ENCODE data around the gene UBAP2. TPM values are rescaled to one million over a fixed set of nuclear protein-coding genes. Genes with fewer than 3 reads are reported as not detected.

UBAP2 gene
- total RNA-seq, 1 donor from 2014 or later = 51.6 TPM

DNA sequence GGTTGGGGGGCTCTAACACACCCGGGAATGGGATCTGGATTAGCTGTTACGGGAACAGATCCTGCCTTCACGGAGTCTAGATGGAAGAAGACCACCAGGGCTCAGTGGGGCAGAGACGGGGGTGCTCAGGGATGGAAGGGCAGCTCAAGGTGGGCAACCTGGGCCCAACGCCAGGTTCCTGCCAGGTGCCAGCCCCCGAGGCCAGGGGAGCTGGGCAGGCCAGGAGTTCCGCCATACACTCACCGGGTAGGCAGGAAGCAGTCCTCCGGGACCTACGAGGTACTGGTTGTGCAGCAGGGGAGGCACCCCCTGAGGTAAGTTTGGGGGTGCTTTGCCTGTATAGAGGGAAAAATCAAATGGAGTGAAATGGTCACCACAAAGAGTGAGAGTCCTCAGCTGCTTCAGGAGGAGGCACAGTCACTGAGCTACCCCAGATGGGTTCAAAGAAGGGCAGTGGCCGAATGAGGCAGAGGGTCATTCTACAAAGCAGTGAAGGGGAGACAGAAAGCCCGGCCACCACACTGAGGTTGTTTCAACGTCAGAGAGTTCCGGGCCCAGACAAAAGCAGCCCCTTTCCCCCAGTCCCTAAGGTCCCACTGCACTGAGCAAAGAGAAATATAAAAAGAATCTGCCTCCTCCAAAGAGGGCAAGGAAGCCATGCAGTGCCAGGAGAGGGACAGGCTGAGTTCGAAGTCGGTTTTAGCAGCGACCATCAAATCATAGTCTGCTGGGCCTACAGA lies 121.8 kb downstream of the UBAP2 start:
- intact Hi-C loops (cut with micrococcal nuclease) = loop anchor here (10.0 kb wide), 1 partner anchor 58 kb away; no protein-coding TSS in a partner anchor

DNA sequence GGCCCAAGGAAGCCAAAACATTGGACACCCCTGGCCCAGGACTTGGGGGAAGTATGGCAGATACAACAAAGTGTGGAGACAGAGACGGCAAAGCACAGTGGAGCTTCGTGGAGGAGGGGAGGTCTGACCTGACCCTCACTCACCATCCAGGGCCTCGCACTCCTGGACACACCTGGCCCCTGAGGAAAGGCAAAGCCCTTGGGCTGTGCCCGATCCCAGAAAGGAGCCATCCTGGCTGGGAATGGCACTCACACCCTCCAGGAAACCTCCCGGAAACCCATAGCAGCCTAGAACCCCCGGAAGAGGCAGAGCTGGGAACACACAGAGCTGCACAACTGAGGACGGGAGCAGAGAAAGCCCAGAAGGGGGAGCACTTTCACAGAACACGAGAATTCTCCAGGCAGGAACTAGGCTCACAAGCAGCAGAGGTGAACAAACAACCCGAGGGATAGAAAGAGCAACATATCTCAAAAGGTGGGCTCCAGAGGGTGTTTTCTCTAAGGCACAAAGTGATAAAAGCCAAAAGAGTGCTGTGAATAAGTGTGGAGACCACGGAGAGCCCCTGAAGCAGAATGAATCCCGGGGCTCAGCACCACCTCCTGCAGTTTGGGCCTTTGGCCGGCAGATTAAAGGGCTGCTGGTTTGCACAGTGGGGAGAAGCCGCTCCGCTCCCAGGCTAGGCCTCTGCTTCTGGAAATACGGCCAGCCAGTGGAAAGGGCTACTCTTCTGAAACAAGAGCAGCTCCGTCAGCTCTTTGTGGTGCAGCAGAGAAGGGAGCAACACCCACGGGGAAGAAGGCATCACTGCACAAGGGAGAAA lies 123.5 kb downstream of the UBAP2 start:
- intact Hi-C loops (cut with micrococcal nuclease) = loop anchor here (5.0 to 10.0 kb wide), 2 partner anchors 60 to 108 kb away; partner anchors contain the start of gene UBE2R2

DNA sequence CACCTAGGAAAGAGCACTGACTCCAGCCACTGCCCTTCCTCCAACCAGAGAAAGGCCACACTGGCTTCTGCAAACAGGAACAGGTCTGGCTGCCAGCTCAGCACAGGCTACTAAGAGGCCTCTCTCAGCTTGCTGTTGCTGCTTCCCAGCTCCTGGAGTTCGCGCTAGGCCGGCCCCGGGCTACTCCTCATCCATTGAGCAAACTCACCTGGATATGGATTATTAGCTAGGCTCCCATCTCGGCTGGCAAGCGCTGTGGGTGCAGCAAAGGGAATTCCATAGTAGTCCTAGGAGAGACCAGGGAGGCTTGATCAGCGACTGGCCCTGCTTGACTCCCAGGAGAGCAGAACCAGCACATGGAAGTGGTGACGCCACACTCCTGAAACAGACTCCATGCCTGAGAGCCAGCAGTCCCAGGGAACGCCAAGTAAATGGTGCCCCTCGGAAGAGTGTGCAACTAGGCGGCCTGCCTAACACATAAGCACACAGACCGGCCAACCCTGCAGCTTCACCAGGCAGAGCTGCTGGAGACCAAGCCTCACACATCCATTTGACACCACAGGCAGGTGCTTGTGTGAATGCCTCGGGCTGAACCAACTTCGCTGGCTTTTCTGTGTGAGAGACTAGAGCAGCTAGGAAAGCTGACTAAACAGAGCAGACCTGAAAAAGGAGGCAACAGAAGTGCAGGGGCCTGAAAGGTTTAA lies 124.5 kb downstream of the UBAP2 start:
- intact Hi-C loops (cut with micrococcal nuclease) = loop anchor here (5.0 to 10.0 kb wide), 2 partner anchors 61 to 107 kb away; partner anchors contain the start of gene UBE2R2

DNA sequence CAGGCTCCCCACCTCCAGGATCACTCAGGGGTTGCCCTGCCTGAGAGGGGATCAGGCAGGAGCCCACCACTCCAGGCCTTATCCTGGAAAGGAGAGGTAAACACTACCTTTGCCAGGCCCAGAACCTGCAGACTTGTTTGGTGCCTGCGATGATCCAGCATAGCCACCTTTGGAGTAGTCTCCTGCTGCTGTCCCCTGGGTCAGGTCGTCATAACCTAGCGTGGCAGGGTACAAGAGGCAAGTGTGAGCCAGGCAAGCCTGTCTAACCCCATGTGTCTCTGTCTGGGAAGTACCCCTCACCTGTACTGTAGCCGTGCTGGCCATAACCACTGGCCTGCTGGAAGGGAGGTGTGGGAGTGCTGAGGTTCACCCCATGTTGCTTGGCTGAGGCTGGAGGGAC lies 125.6 kb downstream of the UBAP2 start:
- intact Hi-C loops (cut with micrococcal nuclease) = loop anchor here (5.0 to 10.0 kb wide), 2 partner anchors 62 to 106 kb away; partner anchors contain the start of gene UBE2R2

DNA sequence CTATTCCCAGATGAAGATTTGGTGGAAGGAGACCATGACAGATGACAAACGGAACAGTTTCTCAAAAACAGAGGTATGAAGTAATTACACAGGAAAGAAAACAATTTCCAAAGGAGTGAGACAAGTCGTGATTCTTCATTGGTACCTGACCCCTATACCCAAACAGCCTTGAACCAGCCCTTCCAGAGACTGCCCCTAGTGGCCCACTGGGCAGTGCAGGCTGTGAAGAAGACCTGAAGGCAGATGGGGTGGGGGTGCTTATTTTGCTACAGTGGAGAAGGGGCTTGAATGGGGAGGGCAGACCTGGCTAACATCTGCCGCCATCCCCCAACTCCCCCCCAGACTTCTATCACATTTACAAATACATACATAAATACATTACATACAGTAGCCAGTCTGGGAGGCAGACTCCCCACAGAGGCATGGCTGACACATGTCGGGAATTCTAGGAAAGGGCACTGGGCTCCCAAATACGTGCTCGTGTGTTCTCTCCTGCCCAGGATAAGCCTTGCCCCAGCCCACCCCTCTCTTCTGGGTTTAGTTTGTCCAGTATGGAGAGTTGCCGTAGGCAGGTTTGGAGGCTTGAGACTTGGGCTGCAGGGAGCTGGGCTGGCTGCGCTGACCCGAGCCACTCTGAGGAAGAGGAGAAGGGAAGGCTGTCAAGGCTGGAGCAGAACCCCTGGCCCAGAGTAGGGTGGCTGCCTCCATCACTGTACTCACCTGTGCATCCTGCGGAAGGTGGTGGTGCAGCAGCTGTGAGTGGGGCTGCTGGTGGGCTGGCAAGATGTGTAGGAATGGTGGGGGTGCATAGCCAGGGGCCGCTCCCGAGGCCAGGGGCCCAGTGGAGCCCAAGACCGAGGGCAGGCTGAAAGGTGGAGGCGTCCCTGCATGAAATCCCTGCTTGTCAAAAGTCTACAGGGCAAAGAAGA lies 126.5 kb downstream of the UBAP2 start:
- intact Hi-C loops (cut with micrococcal nuclease) = loop anchor here (5.0 to 10.0 kb wide), 2 partner anchors 63 to 105 kb away; partner anchors contain the start of gene UBE2R2

DNA sequence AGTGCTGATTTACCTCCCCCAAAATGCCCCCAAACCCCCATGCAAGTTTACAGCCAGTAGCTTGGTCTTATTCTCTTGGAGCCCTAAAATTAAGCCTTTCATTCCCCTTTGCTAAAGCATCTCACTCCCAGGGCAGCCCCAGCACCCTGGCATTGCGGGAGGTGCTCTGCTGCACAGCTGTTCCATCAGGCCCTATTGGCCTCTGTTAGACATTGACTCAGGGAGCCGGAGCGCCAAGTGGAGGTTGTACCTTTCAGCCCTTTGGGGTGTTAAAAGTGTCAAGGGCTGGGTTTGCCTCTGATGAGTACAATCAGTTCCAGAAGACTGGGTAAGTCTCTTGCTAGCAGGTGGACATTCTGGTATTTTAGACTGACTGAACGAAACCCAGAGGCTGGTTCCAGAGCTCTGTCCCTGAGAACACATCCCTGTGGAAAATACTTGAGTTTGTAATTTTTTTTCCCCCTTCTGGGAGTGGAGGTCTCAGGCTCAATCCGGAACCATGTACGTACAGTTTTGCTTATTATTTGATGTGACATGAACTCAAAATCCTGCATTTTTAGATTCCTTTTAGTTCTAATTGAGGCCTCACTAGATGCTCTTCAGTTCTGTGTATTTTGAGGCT lies 129.3 kb downstream of the UBAP2 start:
- intact Hi-C loops (cut with micrococcal nuclease) = no loop called here

DNA sequence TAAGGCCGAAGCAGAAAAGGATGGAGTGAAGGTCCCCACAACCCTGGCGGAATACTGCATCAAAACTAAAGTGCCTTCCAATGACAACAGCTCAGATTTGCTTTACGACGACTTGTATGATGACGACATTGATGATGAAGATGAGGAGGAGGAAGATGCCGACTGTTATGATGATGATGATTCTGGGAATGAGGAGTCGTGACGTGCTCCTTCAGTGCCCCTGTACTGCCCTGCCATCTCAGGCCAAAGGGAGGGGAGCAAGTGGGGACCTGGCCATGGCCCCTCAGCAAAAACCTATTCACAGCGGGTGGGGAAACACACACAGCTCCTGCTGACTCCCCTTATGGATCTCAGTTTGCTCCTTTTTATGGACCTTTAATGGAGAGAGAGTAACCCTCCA lies 131.7 kb downstream of the UBAP2 start:
- intact Hi-C loops (cut with micrococcal nuclease) = no loop called here

DNA sequence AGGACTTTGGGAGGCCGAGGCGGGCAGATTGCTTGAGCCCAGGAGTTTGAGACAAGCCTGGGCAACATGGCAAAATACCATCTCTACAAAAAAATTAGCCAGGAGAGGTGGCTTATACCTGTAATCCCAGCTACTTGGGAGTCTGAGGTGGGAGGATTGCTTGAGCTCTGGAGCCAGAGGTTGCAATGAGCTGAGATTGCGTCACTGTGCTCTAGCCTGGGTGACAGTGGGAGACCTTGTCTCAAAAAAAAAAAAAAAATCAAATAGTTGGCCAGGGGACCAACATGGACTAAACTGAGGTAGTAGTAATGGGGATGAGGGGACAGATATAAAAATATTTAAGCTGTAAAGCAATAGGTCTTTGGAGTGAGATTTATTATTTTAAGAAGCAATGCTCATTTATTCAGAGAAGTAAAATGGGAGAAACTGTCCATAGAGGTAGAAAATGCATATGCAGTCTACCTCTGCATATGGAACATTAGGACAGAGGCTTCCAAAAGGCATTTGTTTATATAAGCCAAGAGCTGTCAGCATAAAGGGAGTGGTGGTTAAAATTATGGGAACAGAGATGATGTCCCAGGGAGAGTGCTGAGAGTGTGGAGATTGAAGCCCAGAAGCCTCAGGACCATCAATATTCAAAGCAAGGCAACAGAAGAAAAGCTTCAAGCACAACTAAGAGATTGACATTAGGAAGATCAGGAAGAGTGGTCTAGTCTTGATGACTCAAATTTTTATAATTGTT lies 133.6 kb downstream of the UBAP2 start:
- intact Hi-C loops (cut with micrococcal nuclease) = no loop called here

DNA sequence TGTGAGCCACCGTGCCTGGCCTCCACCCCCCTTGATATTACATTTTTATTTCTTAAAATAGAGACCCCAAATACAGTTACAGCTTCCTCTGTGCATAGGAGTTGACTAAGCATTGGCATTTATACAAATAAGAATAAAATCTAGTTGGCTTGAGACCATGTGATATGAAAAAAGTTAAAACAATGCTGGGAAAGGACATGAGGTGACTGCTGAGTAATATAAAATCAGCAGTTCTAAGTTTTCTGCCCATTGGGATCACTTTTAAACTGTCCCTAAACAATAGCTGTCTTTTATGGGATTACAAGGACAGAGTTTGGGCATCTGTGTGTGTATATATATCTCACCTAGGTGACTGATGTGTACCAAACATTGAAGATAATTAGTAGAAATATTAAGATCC lies 135.1 kb downstream of the UBAP2 start:
- intact Hi-C loops (cut with micrococcal nuclease) = no loop called here

DNA sequence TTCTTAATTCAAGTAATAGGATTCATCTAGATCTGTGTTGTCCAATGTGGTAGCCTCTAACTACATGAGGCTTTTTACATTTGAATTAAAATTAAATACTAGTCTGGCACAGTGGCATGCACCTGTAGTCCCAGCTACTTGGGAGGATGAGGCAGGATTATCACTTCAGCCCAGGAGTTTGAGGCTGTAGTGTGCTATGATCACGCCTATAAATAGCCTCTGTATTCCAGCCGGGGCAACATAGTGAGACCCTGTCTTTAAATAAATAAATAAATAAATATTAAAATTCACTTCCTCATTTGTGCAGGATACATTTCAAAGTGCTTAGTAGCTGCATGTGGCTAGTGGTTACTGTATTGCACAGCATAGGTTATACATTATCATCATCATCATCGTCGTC lies 139.9 kb downstream of the UBAP2 start:
- intact Hi-C loops (cut with micrococcal nuclease) = no loop called here

DNA sequence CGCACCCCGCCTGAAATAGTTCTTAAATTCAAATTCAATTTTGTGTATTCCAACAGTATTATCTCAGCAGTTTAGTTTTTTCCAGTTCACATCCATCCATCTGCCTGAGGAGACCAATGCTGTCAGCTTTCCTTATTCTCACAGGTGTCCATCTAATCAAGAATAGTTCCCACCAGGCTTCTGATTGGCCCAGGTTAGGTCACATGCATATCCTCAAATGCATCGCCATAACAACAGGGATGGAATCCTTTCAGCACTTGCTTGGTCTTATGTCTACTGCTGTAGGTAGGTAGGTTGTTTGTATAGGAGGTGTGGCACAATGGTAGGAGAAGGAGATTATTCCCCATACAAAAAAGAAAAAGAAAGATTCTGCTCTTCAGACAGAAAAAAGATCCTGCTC lies 140.6 kb downstream of the UBAP2 start:
- intact Hi-C loops (cut with micrococcal nuclease) = no loop called here

DNA sequence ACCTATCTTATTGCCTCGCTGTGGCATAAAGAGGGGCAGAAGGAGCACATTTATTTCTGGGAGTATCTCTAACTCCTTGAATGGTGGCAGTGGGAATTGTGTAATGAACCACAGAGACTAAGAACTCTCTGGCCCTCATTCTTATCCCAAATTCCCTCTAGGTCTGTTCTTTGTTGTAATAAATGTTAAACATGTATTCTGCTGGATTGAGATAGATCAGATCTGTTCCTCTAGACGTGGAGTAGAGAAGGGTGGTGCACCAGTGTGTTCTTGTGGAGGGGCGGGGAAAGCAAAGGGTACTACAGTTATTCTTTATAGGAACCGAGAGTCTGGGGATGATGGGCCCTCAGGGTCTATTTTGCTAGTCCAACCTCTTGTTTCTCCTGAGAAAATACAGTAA lies 141.3 kb downstream of the UBAP2 start:
- intact Hi-C loops (cut with micrococcal nuclease) = no loop called here

DNA sequence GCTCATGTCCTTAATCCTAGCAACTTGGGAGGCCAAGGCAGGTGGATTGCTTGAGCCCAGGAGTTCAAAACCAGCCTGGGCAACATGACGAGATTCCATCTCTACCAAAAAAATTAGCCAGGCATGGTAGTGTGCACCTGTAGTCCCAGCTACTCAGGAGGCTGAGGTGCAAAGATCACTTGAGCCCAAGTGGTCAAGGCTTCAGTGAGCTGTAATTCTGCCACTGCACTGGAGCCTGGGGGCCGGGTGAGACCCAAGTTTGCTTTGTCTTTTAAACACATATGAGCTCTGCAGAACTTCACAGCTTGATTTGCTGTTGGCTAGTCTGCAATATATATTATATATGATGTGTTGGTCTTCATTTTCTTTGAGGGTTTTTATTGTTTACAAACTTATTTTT lies 141.9 kb downstream of the UBAP2 start:
- intact Hi-C loops (cut with micrococcal nuclease) = no loop called here

DNA sequence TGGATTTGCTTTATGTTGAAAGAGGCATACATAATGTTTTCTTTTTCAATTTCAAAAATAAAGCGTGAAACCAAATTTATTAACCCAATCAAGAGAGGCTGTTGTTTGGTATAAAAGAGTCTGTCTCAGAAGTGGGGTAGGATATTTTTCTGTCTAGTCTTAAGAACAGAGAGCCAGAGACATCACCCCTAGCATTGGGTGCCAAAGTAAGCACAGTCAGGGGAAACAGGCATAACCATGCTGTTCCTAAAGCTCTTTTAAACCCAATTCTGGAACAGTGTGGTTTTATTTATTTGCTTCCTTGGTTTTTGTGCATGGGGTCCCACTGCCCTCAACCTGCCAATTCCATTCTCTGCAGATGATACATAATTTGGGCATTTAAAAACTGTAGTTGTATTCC lies 143.6 kb downstream of the UBAP2 start:
- intact Hi-C loops (cut with micrococcal nuclease) = no loop called here

DNA sequence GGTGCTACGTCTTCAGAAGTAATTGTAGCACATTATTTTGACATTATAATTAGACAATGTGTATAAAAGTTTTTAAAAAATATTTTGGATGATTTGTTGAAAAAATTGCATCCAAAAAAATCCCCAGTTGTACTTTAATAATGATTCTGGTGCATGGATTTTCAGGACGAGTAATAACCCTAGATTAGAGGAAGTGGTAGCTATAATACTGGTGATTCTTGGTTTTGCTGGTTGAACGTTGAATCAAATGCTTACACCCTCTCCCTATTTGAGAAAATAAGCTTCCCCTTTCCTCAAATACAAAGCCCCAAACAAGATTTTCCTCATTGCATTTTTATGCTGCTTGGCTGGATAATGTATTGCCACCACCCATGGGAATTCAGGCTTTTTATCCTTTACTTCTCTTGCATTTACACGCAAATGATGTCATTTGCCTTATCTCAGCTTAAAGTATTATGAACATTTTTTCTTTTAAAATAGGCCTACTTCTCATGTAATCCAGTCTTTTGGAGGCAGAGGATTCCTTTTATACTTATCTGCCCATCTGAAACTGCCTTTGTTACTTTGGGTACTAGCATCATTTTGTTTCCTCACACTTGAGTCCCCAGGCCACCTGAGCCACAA lies 145.4 kb downstream of the UBAP2 start:
- intact Hi-C loops (cut with micrococcal nuclease) = no loop called here

DNA sequence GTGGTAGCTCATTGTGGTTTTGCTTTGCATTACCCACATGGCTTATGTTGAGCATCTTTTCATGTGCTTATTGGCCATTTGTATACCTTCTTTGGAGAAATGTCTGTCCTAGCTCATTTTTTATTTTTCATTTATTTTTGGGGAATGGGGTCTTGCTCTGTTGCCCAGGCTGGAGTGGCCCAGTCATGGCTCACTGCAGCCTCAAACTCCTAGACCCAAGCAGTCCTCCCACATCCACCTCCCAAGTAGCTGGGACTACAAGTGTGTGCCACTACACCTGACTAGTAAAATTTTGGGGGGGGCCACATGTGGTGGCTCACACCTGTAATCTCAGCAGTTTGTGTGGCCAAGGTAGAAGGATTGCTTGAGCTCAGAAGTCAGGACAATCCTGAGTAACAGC lies 154.4 kb downstream of the UBAP2 start:
- intact Hi-C loops (cut with micrococcal nuclease) = no loop called here

DNA sequence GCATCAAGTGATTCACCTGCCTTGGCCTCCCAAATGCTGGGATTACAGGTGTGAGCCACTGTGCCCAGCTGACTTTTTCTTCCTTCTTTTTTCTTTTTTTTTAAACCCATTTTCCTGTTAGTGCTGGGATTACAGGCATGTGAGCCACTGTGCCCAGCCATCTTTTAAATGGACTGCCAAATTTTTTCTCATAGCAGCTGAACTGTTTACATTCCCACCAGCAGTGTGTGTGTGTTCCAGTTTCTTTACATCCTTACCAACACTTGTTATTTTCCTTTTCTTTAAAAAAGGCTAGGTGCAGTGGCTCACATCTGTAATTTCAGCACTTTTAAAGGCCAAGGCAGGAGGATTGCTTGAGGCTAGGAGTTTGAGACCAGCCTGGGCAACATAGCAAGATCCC lies 154.8 kb downstream of the UBAP2 start:
- intact Hi-C loops (cut with micrococcal nuclease) = no loop called here

DNA sequence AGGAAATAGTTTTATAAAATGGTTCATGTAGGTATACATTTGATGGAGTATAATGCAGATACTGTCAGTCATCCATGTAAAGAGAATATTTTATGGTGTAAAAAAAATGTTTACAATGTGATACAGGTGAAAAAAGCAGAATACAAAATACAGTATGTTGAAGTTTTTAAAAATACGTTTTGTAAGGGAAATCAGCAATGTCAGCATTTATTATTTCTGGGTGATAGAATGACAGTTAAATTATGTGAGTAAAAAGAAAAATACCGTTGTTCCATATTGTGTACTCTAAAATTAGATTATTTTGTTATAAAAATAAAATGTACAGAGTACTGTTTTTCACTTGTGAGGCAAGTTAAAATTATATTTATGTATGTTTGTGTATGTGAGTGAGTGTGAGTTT lies 162.7 kb downstream of the UBAP2 start:
- intact Hi-C loops (cut with micrococcal nuclease) = no loop called here
